HG02852 (cell line): ENCODE data around the gene SCAMP4.

Experiments
- ATAC-seq: cut with Tn5 transposase; IDR thresholded peaks from one replicate; pipeline ENCODE4 v1.9.1; 2021; ENCODE audit warnings: mild to moderate bottlenecking, moderate library complexity; ENCODE audit not compliant: unreplicated experiment

The SCAMP4 gene

DNA sequence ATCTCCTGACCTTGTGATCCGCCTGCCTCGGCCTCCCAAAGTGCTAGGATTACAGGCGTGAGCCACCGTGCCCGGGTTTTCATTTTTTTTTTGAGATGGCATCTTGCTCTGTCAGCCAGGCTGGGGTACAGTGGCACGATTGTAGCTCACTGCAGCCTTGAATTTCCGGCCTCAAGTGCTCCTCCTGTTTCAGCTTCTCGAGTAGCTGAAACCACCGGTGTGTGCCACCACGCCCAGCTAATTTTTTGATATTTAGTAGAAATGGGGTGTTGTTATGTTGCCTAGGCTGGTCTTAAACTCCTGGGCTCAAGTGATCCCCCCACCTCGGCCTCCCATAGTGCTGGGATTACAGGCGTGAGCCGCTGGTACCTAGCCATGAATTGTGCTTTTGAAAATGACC is 5.9 kb downstream of the SCAMP4 start:
- ATAC-seq, result no peak

DNA sequence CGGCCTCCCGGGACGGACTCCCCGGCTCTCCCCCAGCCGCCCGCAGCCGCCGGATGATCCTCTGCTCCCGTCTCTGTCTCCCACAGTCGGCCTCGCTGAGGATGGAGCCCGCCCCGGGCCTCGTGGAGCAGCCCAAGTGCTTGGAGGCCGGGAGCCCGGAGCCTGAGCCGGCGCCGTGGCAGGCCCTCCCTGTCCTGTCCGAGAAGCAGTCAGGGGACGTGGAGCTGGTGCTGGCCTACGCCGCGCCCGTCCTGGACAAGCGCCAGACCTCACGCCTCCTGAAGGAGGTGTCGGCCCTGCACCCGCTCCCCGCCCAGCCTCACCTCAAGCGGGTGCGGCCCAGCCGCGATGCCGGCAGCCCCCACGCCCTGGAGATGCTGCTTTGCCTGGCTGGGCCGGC is 6.8 kb downstream of the SCAMP4 start:
- ATAC-seq, result no peak

DNA sequence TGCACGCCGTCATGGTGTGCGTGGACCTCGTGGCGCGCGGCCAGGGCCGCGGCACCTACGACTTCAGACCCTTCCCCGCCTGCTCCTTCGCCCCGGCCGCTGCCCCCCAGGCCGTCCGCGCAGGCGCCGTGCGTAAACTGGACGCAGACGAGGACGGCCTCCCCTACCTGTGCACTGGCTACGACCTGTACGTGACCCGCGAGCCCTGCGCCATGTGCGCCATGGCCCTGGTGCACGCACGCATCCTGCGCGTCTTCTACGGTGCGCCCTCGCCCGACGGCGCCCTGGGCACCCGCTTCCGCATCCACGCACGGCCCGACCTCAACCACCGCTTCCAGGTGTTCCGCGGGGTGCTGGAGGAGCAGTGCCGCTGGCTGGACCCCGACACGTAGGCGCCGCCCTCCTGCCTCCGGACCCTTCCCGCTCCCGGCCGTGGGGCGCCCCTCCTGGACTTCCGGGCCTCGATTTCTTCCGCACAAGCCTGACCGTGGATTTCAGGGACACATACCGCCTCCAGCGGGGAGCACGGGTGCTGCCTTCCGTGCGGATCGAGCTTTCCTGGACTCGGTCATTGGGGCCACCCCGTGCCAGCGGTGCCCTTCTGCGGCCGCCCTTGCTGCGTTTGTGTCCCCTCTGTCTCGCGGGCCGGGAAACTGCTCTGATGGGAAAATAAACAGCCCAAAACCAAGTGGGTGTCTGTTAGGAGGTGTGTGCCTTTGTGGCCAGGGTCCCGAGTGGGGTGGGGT is 7.7 kb downstream of the SCAMP4 start:
- ATAC-seq, result no peak

DNA sequence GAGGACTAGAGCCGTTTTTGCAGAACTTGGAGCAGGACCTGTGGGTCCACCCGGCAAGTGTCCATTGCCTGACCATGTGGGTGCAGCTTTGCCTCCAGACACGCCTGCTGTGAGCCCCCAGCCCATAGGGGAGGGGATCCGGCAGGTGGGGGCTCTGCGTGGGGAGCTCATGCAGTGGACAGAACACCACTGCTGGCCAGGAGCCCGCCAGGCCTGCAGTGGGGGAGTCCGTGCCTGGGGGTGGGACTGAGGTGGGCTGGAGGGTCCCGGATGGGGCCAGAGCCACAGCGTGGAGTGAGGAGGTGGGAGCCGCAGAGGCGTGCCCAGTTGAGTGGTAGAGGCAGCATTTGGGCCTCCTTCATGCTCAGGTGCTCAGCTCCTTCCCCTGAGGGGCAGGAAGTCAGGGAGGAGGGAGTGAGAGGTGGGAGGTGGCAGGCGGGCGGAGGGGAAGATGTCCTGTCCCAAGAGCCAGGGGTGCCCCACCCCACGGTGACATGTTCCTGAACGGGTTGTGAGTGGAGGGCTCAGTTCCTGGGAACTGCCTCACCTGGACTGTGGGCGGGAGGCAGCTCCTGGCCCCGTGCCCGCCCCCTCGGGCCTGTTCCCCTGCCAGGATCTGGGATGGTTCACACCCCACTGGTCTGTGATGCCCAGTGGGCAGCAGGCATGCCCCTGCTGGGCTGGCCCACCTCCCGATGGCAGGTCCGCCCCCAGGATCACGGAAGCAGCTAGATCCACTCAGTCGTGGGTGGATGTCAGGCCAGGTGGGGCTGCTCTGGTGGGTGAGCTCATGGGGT is 8.8 kb downstream of the SCAMP4 start:
- no peak for ATAC-seq

DNA sequence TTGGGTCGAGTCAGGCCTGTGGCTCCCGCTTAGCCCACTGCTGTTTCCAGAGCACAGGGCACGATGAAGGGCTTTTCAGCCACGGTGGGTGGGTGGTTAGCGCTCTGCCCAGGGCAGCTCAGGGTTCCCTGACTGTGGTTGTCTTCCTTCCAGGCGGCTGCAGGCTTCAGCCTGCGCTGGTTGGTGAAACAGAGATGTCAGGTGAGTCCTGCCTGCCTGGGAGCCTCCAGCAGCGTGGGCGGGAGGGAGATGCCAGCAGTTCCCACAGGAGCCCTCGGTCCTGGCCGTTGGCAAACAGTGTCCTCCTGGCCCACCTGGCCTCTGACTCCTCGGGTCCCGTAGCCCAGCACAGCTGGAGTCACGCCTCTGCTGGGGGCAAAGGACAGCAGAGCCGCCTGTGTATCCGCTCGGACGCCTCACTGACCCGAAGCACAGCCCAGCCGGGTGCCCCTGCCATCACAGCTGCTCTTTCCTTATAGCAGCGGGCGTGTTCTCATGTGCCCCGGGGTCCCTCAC is 9.7 kb downstream of the SCAMP4 start:
- no peak for ATAC-seq

DNA sequence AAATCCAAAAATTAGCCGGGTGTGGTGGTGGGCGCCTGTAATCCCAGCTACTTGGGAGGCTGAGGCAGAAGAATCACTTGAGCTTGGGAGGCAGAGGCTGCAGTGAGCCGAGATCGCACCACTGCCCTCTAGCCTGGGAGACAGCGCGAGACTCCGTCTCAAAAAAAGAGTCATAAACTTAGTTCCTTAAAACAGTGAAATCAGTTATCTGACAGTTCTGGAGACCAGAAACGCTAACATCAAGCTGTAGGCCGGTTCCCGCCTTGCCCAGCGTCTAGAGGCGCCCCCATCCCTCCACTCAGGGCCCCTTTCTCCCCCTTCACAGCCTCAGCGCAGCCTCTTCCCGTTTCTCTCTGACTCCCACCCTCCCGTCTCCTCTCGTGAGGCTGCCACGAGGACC is 11.9 kb downstream of the SCAMP4 start:
- no peak for ATAC-seq

DNA sequence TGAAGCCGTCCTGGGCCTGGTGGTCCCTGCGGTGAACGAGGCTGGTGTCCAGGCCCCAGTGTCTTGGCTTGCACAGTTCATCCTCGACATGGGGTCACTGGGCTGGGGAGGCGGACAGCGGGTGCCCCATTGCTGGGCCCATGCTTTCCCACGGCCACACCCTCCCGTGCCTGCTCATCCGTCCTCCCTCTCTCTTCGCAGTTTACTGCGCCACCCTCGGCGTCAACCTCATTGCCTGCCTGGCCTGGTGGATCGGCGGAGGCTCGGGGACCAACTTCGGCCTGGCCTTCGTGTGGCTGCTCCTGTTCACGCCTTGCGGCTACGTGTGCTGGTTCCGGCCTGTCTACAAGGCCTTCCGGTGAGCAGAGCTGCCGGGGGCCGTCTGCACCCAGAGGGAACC is 12.7 kb downstream of the SCAMP4 start:
- ATAC-seq, result no peak

DNA sequence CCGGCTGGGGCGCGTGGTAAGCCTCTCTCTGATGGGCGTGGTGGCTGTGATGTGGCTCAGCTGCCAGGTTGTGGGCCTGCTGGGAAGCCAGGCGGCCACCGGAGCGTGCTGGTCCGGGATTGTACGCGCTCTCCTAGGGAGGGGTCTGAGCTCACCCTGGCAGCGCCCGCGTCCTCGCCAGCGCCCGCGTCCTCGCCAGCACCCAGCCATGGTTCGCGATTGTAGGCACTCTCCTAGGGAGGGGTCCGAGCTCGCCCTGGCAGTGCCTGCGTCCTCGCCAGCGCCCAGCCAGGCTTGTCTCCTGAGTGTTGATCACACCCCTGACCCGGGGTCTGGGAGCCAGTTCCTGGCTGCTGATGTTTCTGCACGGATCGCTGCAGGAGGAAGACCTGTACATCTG is 13.8 kb downstream of the SCAMP4 start:
- ATAC-seq, result no peak

DNA sequence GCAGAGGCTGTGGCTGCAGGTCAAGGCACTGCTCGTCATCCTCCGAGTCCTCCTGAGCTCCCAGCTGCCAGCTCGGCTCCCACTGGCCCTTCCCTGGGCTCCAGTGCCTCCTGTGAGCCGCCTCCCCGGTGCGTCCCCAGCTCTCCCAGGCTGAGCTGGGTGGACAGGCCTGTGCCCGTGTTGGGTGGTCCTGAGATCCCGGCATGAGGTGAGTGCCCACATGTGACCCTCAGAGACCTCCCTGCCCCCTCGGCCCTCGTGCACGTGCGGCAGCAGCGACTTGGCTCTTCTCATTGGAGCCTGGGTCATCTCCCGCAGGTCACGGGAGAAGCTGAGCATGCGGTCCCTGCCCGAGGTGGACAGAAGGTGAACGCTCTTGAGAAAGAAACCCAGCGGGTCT is 15.4 kb downstream of the SCAMP4 start:
- no peak for ATAC-seq

DNA sequence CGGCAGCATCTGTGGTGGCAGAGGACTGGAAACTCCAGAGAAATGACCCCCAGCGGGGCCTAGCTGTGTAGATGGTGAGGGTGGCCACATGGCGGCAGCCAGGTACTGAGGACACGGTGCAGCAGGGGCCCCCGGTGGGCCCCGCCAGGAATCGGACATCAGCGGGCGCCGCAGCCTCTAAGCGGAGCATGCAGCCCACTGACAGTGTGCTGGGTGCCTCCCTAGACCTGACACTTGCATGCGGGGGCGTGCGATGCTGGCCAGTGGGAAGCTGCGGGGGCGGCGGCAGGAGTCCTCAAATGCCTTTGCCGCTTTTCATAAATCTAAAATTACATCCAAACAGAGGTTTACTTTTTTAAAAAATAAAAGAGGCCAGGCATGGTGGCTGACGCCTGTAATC is 16.1 kb downstream of the SCAMP4 start:
- ATAC-seq, result no peak

DNA sequence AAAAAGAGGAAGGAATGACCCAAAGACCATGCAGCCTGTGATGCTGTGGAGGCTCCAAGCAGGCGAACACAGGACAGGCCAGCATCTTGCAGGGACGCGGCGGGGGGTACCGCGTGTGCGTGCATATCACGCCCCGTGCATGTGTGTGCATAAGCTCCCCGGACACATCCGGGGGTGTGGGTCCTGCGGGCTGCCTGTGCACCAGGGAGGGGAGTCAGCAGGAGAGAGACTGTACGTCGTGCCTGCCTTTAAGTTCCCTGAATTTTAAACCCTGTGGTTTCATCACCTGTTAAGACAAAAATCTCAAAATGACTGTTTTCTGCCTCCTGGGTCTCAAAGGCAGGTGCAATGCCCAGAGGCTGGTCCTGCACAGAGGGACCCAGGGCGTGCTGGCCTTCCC is 16.6 kb downstream of the SCAMP4 start:
- ATAC-seq, result no peak

DNA sequence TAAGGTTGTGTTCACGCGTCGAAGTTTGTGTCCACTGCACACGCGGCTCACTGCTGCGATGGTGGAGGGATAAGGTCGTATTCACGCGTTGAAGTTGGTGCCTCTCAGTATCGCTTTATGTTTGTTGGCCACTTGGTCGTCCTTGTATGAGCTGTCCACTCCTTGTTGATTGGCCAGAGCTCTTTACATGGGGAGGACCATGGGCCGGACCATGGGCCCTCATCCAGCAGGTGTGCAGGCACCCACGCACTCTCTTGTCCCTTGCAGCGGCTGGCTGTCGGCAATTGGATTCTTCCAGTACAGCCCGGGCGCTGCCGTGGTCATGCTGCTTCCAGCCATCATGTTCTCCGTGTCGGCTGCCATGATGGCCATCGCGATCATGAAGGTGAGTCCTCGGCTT is 17.6 kb downstream of the SCAMP4 start:
- ATAC-seq, result no peak

DNA sequence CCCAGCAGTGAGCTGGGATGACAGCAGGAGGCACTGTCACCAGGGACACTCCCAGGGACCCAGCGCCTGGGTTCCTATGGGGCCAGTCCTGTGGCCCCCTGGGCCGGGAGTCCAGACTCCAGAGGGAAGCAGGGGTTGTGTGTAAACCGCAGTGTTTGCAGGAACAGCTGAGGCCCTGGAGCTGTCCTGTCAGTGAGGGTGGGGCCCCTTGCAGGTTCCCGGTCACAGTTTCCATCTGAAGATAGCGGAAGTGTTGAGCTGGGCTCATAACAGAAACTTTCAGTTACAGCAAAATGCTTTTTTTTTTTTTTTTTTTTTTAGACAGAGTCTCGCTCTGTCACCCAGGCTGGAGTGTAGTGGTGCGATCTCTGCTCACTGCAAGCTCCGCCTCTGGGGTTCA is 18.1 kb downstream of the SCAMP4 start:
- no peak for ATAC-seq

DNA sequence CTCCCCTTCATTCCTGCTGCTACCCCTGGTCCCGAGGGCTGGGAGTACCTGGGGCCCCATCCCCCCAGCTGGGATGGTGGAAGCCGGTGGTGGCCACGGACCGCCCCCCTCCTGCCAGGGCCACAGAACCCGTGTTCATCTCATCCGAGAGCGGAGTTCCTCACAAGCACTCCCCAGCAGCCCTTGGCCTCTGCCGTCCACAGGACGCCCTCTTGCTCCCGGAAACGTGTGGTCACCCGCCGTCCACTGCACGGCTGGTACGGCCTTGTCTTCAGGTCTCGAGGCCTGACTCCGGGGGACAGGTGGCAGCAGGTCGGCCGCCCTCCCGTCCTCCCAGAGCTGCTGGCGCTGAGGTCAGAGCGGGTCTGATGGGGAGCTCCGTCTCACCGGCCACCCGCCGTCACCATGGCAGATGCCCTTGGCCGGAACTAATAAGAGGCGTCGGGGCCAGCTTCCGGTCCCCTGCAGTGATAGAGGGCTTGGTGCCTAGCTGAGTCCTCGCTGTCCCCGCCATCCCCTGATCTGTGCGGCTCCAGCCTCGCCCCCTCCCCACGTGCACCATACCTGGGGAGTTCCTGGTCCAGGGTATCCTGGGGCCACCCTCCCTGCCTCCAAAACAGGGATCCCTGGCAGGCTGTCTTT is 19.2 kb downstream of the SCAMP4 start:
- ATAC-seq, result no peak

DNA sequence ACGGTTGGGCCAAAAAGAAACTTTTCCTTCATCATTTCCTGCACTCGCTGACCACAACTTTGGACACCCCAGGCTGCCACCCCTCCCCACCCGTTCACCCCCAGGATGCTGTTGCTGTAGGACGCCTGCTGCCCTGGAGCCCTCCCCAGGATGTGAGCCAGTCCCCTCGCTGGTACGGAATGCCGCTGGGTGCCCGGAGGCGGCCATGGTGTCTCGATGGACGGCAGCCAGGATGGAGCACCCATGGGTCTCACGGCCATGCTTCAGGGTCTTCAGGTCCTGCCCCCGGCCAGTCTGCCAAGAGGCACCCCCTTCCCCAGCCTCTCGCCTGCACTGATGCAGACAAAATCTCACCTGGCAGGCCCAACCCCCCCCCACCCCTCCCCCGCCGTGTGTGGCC is 20.3 kb downstream of the SCAMP4 start:
- no peak for ATAC-seq

DNA sequence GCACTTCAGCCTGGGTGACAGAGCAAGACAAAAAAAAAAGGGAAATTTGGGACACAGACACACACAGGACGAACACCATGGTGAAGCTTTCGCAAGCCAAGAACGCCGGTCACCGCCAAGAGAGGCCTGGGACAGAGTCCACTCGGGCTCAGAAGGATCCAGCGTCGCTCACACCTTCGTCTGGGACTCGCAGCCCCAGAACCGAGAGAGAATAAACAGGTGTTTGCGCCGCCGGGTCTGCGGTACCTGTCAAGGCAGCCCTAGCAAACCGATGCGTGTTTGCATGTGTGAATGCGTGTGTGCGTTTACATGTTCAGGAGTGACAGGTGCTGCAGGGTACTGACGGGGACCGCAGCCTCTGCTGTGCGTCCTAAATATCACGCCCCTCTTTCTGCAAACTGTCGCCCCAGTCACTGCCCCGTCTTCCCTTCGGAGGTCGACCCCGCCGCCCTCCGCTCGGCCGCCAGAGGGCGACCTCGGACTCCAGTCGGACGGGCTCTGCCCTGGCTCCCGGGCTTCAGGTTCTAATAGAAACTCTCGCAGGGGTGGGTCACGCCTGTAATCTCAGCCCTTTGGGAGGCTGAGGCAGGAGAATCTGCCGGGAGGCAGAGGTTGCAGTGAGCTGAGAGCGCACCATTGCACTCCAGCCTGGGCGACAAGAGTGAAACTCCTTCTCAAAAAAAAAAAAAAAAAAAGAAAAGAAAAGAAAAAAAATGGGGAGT is 24.0 kb downstream of the SCAMP4 start:
- no peak for ATAC-seq

DNA sequence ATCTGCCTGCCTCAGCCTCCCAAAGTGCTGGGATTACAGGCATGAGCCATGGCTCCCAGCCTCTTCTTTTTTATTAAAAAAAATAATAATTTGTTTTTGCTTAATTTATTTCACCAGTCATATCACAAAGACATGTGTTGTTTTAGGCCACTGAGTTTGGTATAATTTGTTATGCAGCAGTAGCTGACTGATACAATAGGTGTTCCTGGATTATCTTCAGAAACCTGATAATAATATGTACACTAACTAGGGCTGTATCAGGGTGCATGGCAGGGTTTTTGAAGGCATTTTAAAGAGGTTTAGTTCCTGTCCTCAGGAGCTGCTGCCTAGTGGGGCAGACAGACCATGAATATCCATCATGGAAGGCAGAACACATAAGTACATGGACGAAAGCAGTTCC is 26.2 kb downstream of the SCAMP4 start:
- no peak for ATAC-seq

DNA sequence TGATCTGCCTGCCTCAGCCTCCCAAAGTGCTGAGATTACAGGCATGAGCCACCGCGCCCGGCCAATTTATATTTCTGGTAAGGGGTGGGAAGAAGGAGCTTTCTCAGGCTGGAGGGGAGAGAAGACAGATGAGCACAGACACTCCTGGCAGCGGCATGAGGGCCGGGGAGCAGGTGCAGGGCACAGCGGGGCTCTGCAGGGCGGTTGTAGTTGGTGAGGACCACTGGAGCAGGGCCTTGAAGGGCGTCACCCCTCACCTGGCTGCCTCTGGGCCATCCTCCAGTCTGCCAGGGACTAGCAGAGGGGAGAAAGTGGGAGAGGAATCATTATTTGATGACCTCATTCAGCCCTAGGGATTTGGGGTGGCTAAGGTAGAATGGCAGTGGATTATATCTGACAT is 27.2 kb downstream of the SCAMP4 start:
- ATAC-seq, result no peak

DNA sequence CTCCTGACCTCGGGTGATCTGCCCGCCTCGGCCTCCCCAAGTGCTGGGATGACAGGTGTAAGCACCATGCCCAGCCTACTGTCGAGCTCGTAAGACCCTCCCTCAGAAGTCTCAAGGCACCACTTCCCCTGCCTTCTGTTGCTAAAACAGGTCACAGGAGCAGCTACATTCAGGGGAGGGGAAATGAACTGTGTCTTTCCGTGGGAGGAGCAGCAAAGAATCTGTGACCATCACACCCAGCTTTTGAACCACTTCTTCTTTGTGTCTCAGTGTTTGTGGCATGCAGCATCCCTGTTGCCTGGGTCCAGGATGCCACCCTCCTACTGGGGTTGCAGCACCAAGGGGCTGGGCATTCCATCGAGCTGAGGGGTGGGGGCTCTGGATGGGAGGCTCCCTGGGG is 28.0 kb downstream of the SCAMP4 start:
- no peak for ATAC-seq

DNA sequence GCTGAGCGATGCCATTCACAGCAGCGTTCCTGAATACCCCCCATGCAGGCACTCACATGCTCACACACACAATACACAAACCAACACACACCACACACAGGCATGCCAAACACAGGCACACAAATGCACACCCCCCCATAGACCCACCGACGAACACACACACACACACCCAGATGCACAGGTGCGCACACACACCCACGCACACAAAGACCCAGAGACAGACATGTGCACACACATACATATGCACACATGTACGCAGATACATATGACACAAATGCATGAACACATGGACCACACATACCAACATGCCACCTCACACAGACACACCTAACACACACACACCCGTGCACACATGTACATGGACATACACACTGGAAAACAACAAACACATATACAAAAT is 28.7 kb downstream of the SCAMP4 start:
- no peak for ATAC-seq

DNA sequence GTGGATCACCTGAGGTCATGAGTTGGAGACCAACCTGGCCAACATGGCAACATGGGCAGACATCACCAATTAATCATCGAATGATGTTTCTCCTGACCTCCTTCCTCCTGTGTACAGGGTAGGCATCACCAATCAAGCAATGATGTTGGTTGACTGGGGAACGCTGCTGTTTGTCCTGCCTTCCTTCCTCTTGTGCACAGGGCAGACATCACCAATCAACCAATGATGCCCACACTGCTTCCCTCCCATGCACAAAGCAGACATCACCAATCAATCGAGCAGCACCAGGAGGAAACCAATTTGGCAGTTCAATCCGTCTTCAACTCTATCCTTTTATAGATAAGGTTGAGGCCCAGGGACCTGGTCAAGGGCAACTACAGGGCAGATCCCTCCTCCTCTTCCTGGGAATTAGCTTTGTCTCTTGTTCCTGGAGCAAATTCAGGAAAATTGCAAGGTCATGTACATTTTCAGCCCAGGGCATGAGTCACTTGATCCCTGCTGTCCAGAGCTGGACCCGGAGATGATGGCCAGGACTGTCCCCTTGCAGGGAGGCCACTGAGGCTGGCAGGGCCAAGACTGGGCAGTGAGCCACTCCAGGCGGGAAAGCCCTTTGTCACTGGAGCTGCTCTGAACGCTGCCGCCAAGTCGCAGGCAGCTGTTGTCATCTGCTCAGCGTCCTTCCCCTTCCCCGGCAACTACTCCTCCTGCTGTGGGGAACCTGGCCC is 30.4 kb downstream of the SCAMP4 start:
- no peak for ATAC-seq
